GM12878 (cell line): ENCODE data around the gene ATRN.

Source experiments
- BCL11A ChIP-seq: IDR thresholded peaks from 2 replicates; pipeline ENCODE4 v1.6.1; 2011; ENCODE audit warnings: low read depth, low read length
- CEBPB ChIP-seq, 2 experiments: fragments of 150-350 bp in 1 of 2; IDR thresholded peaks; 2 replicates each; pipeline ENCODE4 v1.6.1; 2012 to 2014; ENCODE audit warnings: low read depth in 2 of 2, low read length in 2 of 2, borderline replicate concordance in 1 of 2, inconsistent platforms in 1 of 2
- CTCF ChIP-seq, 3 experiments: IDR thresholded peaks in 2 of 3; conservative IDR thresholded peaks in 1 of 3; 2 replicates each; pipeline ENCODE4 v1.5.1; 2011; ENCODE audit warnings: low read depth in 3 of 3, low read length in 3 of 3, mild to moderate bottlenecking in 3 of 3, control low read depth in 2 of 3, moderate library complexity in 2 of 3, inconsistent platforms in 1 of 3, mixed read lengths in 1 of 3; ENCODE audit not compliant: control insufficient read depth in 2 of 3, insufficient read depth in 1 of 3; ENCODE audit errors: extremely low read depth in 1 of 3
- IKZF1 ChIP-seq: fragments of 450-650 bp; conservative IDR thresholded peaks from 2 replicates; pipeline ENCODE4 v1.6.1; 2017; ENCODE audit warnings: antibody characterized with exemption, mild to moderate bottlenecking
- NR2C2 ChIP-seq: IDR thresholded peaks from 2 replicates; pipeline ENCODE4 v1.6.1; 2011; ENCODE audit warnings: borderline replicate concordance, low read depth; ENCODE audit not compliant: control insufficient read depth, insufficient read length
- YY1 ChIP-seq: IDR thresholded peaks from 2 replicates; pipeline ENCODE4 v1.6.1; 2011; ENCODE audit warnings: low read depth, mild to moderate bottlenecking, low read length

DNA sequence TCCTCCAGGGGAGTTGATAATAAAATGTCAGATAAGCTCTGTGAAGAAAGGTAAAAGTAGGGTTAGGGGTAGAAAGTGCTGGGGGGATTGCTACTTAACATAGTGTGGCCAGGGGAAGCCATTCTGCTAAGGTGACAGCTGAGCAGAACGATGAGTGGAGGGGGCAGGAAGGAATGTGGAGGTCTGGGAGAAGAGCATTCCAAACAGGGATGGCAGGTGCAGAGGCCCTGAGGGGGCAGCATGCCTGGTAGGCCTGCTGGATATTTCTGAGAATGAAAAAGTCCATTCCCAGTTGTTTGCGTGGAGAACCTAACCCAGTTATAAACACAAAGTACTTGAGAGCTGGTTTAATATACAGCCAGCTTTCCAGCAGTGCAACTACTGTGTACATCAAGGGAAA lies 183.1 kb downstream of the ATRN start:
- no peak for TF ChIP-seq NR2C2
- TF ChIP-seq CTCF (IDR thresholded peaks at IDR 0.05 in 2 of 3, conservative IDR thresholded peaks at IDR 0.05 in 1 of 3; ENCODE audit: control insufficient read depth in 2 of 3, extremely low read depth in 1 of 3, insufficient read depth in 1 of 3, low read depth in 3 of 3, low read length in 3 of 3), result no peak
- no peak for TF ChIP-seq CEBPB (IDR thresholded peaks at IDR 0.05; ENCODE audit: borderline replicate concordance in 1 of 2, low read depth in 2 of 2, low read length in 2 of 2)
- TF ChIP-seq YY1, result no peak
- no peak for TF ChIP-seq IKZF1
- no peak for TF ChIP-seq BCL11A
